ENCODE measurements around the gene KLHDC7B.
A peak's percentile ranks its signal among the peaks of the same experiment; 100 is the strongest.

KLHDC7B gene

GRCh38 chr22:50584106-50585096 lies 38.7 kb downstream of the KLHDC7B start:
- peak overlapping the region; percentile 83 for H3K4me3 ChIP-seq (ENCODE audit: low read depth, low read length)
- no peak for TF ChIP-seq MYC (IDR thresholded peaks at IDR 0.05; ENCODE audit: low read depth, low read length)
- TF ChIP-seq, protein P1, sequence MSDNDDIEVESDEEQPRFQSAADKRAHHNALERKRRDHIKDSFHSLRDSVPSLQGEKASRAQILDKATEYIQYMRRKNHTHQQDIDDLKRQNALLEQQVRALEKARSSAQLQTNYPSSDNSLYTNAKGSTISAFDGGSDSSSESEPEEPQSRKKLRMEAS (IDR thresholded peaks at IDR 0.05; ENCODE audit: low read depth, low read length): no peak
- TF ChIP-seq, protein P2, sequence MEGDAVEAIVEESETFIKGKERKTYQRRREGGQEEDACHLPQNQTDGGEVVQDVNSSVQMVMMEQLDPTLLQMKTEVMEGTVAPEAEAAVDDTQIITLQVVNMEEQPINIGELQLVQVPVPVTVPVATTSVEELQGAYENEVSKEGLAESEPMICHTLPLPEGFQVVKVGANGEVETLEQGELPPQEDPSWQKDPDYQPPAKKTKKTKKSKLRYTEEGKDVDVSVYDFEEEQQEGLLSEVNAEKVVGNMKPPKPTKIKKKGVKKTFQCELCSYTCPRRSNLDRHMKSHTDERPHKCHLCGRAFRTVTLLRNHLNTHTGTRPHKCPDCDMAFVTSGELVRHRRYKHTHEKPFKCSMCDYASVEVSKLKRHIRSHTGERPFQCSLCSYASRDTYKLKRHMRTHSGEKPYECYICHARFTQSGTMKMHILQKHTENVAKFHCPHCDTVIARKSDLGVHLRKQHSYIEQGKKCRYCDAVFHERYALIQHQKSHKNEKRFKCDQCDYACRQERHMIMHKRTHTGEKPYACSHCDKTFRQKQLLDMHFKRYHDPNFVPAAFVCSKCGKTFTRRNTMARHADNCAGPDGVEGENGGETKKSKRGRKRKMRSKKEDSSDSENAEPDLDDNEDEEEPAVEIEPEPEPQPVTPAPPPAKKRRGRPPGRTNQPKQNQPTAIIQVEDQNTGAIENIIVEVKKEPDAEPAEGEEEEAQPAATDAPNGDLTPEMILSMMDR (IDR thresholded peaks at IDR 0.05; ENCODE audit: low read depth, low read length): no peak
- TF ChIP-seq POLR2A (IDR thresholded peaks at IDR 0.05; ENCODE audit: extremely low read depth, insufficient read length): no peak
- no peak for DNase-seq (ENCODE audit: low read depth)

DNA sequence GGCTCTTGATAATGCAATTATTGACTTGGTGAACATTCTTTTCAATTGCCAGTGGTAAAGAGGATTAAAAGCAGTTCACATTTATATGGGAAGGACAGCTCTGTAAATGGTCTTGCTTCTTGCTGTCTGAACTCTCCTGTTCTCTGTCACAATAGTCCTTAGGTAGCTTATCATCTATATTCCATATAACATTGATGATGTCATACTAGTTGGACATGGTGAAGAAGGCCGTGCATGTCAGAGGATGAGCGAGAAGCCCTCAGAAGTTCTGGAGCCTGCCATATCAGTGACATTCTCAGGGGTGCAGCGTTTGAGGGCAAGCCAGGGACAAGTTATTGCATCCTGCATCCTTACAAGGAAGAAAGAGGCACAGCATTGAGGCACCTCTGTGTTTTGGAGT lies 39.5 kb downstream of the KLHDC7B start:
- no peak overlapping the region for H3K4me3 ChIP-seq (ENCODE audit: low read depth, low read length)
- no peak for TF ChIP-seq MYC (IDR thresholded peaks at IDR 0.05; ENCODE audit: low read depth, low read length)
- no peak for TF ChIP-seq POLR2A (IDR thresholded peaks at IDR 0.05; ENCODE audit: extremely low read depth, insufficient read length)
- TF ChIP-seq, protein P2 (IDR thresholded peaks at IDR 0.05; ENCODE audit: low read depth, low read length): no peak
- TF ChIP-seq, protein P1 (IDR thresholded peaks at IDR 0.05; ENCODE audit: low read depth, low read length): no peak
- DNase-seq (ENCODE audit: low read depth): no peak

- no peak for TF ChIP-seq MYC (IDR thresholded peaks at IDR 0.05; ENCODE audit: low read depth, low read length)
- TF ChIP-seq, protein P2 (IDR thresholded peaks at IDR 0.05; ENCODE audit: low read depth, low read length): no peak
- TF ChIP-seq, protein P1 (IDR thresholded peaks at IDR 0.05; ENCODE audit: low read depth, low read length): no peak
- TF ChIP-seq POLR2A (IDR thresholded peaks at IDR 0.05; ENCODE audit: extremely low read depth, insufficient read length): no peak
- no peak overlapping the region for H3K4me3 ChIP-seq (ENCODE audit: low read depth, low read length)
- DNase-seq (ENCODE audit: low read depth): no peak
These were observed 40.1 kb downstream of the KLHDC7B start for GRCh38 chr22:50585781-50586180.

DNA sequence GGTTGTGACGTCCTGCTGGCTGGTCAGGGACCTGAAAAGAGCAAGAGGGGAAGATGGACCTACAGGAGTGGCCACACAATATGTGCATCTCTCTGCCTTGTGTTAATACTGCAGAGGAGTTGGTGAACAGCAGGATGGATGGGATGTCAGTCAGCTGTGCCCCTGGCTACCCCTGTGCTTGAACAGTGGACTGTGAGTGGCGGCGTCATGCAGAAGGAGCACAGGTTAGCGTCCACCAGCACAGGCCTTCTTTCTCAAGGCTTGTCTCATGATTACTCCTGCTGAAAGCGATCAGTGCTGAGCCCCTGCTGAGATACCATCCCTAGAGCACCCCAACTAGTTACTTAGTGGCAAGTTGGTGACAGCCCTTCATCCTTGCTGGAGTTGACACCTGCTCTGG lies 40.7 kb downstream of the KLHDC7B start:
- TF ChIP-seq, protein P1 (IDR thresholded peaks at IDR 0.05; ENCODE audit: low read depth, low read length): no peak
- TF ChIP-seq POLR2A (IDR thresholded peaks at IDR 0.05; ENCODE audit: extremely low read depth, insufficient read length): no peak
- no peak for DNase-seq (ENCODE audit: low read depth)
- no peak overlapping the region for H3K4me3 ChIP-seq (ENCODE audit: low read depth, low read length)

GRCh38 chr22:50587407-50587806 lies 41.7 kb downstream of the KLHDC7B start:
- DNase-seq (ENCODE audit: low read depth): no peak
- H3K4me3 ChIP-seq (ENCODE audit: low read depth, low read length): no peak overlapping the region
- TF ChIP-seq, protein P1 (IDR thresholded peaks at IDR 0.05; ENCODE audit: low read depth, low read length): no peak
- TF ChIP-seq, protein P2 (IDR thresholded peaks at IDR 0.05; ENCODE audit: low read depth, low read length): no peak
- TF ChIP-seq MYC (IDR thresholded peaks at IDR 0.05; ENCODE audit: low read depth, low read length) (no peak), POLR2A (IDR thresholded peaks at IDR 0.05; ENCODE audit: extremely low read depth, insufficient read length) (no peak)

DNA sequence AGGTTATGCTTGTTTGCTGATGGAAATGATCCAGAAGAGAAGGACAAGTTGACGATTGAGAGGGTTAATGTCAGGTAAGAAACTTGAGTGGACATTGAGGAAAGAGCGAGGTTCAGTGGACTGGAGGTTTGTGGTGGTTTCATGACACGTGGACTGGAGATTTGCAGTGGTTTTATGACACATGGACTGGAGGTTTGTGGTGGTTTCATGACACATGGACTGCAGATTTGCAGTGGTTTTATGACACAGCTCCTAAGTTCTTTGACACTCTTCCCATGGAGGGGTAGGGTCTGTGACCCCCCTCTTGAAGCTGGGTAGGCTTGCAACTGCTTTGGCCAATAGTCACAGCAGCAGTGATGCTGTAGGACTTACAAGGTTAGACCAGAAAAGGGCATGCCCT lies 49.5 kb downstream of the KLHDC7B start:
- TF ChIP-seq MYC (IDR thresholded peaks at IDR 0.05; ENCODE audit: low read depth, low read length): no peak
- TF ChIP-seq, protein P2 (IDR thresholded peaks at IDR 0.05; ENCODE audit: low read depth, low read length): no peak
- TF ChIP-seq, protein P1 (IDR thresholded peaks at IDR 0.05; ENCODE audit: low read depth, low read length): no peak
- no peak for TF ChIP-seq POLR2A (IDR thresholded peaks at IDR 0.05; ENCODE audit: extremely low read depth, insufficient read length)
- no peak overlapping the region for H3K4me3 ChIP-seq (ENCODE audit: low read depth, low read length)
- DNase-seq (ENCODE audit: low read depth): no peak

Data from NB4 (cell line).